AG10803 (cell line): ENCODE data around the gene VWA2.

Source experiments
- DNase-seq: peaks from one replicate; pipeline ENCODE4 v3.0.0; 2010; ENCODE audit warnings: low read depth
- H3K4me3 ChIP-seq: 2 replicates; pipeline ENCODE4 v1.5.1; 2011; ENCODE audit warnings: mild to moderate bottlenecking, low read length, control low read depth
- TF ChIP-seq, protein P1 (sequence below): conservative IDR thresholded peaks from 2 replicates; pipeline ENCODE4 v1.5.1; 2011; ENCODE audit warnings: mild to moderate bottlenecking, low read length, control low read depth, inconsistent platforms

Gene VWA2

DNA sequence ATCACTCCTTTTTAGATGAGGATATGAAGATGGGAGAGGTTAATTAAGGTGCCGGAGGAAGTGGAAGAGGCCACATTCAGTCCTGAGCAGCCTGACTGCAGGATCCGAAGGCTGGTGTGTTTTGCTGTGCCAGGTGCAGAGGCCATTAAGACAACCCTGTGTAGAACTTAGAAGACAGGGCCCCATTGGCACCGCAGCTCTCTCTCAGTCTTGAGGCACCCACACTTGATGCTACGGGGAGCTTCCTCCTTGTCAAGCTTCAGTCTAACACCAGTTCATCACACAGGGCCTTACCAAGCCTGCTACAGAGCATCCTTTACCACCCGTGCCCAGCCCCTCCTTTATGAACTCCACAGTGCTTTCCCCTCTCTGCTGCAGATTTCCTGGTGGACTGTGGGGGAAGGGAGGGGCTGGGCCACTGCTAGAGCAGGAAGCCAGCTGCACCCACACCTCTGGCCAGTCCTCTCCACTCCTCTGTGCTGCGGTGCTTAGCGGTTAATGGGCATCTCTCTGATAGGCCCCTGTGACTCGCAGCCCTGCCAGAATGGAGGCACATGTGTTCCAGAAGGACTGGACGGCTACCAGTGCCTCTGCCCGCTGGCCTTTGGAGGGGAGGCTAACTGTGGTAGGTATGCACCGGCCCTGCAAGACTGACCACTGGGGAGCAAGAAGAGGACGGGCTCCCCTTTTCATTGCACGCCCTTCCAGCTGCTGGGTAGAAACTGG is 45.5 kb downstream of the VWA2 start:
- TF ChIP-seq, protein P1, sequence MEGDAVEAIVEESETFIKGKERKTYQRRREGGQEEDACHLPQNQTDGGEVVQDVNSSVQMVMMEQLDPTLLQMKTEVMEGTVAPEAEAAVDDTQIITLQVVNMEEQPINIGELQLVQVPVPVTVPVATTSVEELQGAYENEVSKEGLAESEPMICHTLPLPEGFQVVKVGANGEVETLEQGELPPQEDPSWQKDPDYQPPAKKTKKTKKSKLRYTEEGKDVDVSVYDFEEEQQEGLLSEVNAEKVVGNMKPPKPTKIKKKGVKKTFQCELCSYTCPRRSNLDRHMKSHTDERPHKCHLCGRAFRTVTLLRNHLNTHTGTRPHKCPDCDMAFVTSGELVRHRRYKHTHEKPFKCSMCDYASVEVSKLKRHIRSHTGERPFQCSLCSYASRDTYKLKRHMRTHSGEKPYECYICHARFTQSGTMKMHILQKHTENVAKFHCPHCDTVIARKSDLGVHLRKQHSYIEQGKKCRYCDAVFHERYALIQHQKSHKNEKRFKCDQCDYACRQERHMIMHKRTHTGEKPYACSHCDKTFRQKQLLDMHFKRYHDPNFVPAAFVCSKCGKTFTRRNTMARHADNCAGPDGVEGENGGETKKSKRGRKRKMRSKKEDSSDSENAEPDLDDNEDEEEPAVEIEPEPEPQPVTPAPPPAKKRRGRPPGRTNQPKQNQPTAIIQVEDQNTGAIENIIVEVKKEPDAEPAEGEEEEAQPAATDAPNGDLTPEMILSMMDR: no peak
- no peak overlapping the region for H3K4me3 ChIP-seq
- no peak for DNase-seq

DNA sequence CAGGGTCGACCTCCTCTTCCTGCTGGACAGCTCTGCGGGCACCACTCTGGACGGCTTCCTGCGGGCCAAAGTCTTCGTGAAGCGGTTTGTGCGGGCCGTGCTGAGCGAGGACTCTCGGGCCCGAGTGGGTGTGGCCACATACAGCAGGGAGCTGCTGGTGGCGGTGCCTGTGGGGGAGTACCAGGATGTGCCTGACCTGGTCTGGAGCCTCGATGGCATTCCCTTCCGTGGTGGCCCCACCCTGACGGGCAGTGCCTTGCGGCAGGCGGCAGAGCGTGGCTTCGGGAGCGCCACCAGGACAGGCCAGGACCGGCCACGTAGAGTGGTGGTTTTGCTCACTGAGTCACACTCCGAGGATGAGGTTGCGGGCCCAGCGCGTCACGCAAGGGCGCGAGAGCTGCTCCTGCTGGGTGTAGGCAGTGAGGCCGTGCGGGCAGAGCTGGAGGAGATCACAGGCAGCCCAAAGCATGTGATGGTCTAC is 46.9 kb downstream of the VWA2 start:
- no peak overlapping the region for H3K4me3 ChIP-seq
- TF ChIP-seq, protein P1: no peak
- DNase-seq: no peak

DNA sequence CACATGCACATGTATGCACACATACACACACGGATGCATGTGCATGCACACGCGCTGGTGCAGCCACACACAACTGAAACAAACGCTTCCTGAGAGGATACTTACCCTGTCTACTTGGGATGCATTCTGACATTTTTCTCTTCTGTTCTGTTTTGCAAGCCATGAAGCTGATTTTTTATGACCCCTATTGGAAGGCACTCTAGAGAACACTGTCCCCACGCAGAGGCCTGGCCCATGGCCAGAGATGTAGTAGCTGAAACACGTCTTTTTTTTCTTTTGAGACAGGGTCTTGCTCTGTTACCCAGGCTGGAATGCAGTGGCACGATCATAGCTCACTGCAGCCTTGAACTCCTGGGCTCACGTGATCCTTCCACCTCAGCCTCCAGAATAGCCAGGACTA is 47.9 kb downstream of the VWA2 start:
- DNase-seq: no peak
- H3K4me3 ChIP-seq: no peak overlapping the region

DNA sequence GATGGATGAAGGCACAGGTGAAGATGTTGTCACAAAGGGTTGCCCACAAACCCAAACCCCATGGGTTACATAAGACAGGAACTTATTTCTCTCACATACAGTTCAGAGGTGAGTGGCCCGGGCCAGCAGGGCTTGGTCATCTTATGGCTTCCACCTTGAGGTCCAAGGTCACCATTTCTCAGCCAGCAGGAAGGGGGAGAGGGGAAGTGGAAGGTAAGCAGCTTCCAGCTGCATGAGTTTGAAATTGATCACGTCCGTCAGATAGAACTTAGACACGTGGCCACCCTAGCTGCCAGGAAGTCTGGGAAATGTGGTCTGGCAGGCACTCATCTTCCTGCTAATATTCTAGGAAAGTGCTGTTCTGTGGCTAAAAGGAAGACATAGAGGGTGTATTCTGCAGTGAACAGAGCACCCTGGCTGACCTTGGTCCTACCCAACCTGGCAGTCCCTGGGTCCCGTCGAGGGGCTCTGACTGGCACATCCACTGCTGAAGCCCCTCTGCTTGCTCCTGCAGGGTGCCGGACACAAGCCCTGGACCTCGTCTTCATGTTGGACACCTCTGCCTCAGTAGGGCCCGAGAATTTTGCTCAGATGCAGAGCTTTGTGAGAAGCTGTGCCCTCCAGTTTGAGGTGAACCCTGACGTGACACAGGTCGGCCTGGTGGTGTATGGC is 49.5 kb downstream of the VWA2 start:
- no peak for DNase-seq
- TF ChIP-seq, protein P1: no peak
- no peak overlapping the region for H3K4me3 ChIP-seq

More for the DNA sequence above, 47.9 kb downstream of the VWA2 start:
- TF ChIP-seq, protein P1: no peak

DNA sequence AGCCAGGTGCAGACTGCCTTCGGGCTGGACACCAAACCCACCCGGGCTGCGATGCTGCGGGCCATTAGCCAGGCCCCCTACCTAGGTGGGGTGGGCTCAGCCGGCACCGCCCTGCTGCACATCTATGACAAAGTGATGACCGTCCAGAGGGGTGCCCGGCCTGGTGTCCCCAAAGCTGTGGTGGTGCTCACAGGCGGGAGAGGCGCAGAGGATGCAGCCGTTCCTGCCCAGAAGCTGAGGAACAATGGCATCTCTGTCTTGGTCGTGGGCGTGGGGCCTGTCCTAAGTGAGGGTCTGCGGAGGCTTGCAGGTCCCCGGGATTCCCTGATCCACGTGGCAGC is 50.0 kb downstream of the VWA2 start:
- no peak for DNase-seq
- TF ChIP-seq, protein P1: no peak
- no peak overlapping the region for H3K4me3 ChIP-seq

DNA sequence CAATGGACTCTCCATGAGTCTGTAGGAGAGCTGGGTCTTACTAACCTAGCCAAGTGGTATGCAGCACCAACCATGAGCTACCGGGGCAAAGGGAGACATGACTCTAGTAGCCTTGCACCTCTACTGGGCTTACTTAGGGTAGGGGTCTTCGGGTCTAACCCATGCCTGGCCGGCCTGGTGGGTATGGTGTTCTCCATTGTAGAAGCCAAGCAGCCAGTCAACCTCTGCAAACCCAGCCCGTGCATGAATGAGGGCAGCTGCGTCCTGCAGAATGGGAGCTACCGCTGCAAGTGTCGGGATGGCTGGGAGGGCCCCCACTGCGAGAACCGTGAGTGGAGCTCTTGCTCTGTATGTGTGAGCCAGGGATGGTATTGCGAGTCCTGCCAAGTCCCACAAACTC is 51.0 kb downstream of the VWA2 start:
- TF ChIP-seq, protein P1: no peak
- no peak for DNase-seq
- no peak overlapping the region for H3K4me3 ChIP-seq

DNA sequence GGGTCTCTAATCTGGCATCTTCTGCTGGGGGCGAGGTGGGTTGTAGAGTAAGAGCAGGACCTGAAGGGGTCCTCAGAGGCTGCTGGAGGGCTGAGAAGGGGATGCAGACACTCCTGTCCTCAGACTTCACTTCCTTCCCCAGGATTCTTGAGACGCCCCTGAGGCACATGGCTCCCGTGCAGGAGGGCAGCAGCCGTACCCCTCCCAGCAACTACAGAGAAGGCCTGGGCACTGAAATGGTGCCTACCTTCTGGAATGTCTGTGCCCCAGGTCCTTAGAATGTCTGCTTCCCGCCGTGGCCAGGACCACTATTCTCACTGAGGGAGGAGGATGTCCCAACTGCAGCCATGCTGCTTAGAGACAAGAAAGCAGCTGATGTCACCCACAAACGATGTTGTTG is 52.0 kb downstream of the VWA2 start:
- TF ChIP-seq, protein P1: no peak
- H3K4me3 ChIP-seq: no peak overlapping the region
- DNase-seq: no peak
